GM19467 (cell line): ENCODE measurements around the gene ZNF692.
A peak's percentile ranks its signal among the peaks of the same experiment; 100 is the strongest.

ENCODE experiments used
- ATAC-seq: cut with Tn5 transposase; IDR thresholded peaks from one replicate; pipeline ENCODE4 v1.9.1; 2021; ENCODE audit warnings: mild to moderate bottlenecking, moderate library complexity; ENCODE audit not compliant: unreplicated experiment

Gene ZNF692

GRCh38 chr1:248828845-248829244, 30.0 kb downstream of the ZNF692 start:
- ATAC-seq = no peak

DNA sequence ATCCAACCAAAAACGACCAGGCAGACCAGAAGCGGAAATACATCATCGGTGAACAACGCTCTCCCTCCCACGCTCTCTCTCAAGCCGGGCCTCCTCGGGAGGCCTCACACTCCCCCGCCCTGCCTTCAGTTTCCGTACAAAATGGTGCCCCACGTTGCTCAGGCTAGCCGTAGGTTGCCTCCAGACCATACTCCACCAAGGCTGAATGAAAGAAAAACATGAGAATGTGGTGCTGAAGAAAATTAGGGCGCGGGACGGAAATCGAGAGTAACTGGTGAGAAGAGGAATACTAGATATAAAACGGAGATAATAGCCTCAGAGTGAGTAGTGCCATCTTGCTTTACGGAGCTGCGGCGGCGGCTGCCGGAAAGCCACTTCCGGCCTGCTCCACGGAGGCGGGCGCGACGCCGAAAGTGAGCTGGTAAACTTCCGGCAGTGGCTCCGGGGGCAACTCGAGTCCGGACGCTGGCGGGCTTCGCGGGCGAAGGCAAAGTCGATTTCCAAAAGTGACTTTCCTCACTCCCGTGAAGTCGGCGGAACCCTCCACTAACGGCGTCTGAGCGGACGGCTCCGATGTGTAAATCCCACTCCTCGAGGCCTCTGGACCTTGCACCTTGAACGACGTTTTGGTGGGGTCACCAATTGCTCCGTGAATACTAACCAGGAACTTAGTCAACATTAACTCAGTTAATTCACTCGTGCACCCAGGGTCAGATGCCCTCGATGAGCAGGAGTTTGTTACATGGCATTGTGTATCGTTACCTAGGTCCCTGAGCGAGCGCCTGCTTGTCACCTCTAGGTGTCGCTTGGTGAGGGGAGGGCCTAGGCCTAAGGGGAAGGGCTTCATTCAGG, 32.8 kb downstream of the ZNF692 start, which contains the start of gene SH3BP5L:
TSS of gene SH3BP5L (minus strand) at position 7 of the 852 bp plus-strand sequence. CDS start 980 bp downstream, outside the sequence.
- ATAC-seq = peak; percentile 95

- no peak for ATAC-seq
These were observed 33.3 kb downstream of the ZNF692 start for GRCh38 chr1:248825573-248825908.

- no peak for ATAC-seq
These were observed 33.7 kb downstream of the ZNF692 start for GRCh38 chr1:248825136-248825535.

GRCh38 chr1:248824701-248825100, 34.2 kb downstream of the ZNF692 start:
- ATAC-seq = no peak

GRCh38 chr1:248824301-248824700, 34.6 kb downstream of the ZNF692 start:
- ATAC-seq = no peak

DNA sequence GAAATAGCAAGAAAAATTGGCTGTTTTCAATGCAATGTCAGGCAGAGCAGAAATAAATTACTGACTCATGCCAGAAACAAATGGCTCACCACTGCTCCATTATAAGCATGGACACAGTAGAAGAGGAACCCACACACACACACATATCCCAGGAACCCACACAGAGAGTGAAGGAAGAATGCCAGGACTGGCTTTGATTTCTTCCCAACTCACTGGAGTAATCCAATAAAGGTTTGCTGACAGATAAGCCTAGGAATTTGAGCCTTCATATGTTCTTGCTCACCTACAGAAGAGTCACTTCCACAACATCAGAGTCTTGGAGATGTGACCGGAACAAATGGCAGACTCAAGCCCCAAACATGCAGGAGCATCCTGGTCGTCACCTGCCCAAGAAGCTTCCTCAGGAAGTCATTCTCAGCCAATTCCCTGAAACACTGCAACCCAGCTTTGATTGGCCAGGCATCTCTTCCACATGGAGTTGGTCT, 35.3 kb downstream of the ZNF692 start:
- no peak for ATAC-seq

DNA sequence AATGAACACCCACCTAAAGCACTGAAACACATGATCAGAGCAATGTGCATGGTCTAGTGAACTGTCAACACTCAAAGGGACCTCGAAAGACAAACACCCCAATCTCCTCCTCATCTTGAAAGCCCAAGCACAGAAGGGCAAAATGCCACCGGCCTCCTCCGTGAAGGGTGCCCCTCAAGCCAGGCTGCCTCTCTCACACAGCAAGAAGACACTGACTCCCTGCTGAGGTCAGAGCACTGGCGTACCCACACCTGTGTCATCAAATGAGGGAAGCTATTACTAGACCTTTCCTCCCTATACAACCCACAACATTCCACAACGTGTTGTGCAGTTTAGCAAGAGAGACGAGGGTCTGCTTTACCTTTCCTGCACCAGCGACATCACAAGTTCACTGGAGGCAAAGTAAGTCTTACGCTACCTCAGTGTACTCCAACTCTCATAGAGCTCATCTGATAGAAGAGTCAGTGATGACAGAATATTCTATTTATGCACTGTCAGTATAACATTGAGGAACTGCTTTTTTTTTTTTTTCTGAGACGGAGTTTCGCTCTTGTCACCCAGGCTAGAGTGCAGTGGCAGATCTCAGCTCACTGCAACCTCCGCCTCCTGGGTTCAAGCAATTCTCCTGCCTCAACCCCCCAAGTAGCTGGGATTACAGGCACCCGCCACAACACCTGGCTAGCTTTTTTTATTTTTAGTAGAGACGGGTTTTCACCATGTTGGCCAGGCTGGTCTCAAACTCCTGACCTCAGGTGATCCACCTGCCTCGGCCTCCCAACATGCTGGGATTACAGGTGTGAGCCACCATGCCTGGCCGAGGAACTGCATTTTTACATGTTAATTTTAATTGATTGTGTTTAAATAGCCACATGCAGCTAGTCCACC, 36.5 kb downstream of the ZNF692 start:
- no peak for ATAC-seq

DNA sequence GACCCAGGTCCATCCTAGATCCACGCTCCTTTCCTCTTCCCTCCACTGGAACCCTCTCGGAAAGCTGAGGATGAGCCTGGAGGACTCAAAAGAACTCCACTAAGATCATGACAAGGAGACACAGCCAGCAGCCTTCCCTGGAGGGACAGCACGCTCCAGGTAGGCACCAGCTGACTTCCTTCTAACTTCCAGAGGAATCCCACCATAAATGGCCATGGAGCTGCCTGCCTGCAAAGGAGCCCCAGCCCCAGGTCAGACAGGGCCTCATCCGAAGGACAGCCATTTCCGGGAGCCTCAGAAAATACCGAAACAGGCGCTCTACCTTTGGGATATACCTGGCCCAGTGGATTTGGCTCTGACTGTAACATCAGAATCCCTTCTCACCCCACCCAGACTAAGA, 37.2 kb downstream of the ZNF692 start:
- no peak for ATAC-seq

DNA sequence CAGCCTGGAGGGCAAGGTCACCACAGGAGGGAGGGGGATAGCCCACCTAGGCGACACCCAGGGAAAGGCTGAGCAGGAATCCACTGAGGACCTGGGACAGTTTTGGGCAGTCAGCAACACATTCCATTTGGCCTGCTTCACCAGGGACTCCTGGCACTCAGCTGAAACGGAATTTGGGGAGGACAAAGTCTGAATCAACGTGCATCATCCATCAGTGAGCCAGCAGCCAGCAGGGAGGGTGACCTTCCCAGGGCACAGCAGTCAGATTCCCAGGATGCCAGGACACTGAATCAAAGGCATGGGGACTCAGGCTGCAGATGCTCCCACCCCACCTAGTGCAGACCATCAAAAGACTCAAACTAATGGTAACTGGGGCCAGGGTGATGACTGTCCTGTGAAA, 37.8 kb downstream of the ZNF692 start:
- no peak for ATAC-seq

DNA sequence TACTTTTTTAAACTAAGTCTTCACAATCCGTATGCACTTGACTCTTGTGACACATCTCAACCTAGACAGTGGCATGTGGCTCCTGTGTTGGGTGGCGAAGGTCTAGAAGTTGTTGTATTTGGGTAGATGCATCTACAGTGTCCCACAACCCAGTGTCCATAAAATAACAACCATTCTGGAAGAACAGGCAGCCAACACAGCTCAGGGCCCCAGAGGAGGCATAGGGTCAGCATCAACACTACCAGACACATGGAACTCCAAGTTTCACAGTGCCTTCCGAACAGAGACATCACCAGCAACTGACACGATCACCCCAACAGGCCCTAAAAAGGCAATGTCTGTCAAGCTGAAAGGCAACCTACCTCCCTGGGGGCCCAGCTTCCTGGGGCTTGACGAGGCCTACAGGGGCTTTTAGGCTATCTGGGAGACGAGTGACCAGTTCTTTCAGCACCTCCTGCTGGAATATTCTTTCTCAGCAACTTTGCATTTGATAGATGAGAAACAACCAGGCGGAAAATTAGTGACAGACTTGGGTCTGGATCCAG, 38.8 kb downstream of the ZNF692 start:
- no peak for ATAC-seq

DNA sequence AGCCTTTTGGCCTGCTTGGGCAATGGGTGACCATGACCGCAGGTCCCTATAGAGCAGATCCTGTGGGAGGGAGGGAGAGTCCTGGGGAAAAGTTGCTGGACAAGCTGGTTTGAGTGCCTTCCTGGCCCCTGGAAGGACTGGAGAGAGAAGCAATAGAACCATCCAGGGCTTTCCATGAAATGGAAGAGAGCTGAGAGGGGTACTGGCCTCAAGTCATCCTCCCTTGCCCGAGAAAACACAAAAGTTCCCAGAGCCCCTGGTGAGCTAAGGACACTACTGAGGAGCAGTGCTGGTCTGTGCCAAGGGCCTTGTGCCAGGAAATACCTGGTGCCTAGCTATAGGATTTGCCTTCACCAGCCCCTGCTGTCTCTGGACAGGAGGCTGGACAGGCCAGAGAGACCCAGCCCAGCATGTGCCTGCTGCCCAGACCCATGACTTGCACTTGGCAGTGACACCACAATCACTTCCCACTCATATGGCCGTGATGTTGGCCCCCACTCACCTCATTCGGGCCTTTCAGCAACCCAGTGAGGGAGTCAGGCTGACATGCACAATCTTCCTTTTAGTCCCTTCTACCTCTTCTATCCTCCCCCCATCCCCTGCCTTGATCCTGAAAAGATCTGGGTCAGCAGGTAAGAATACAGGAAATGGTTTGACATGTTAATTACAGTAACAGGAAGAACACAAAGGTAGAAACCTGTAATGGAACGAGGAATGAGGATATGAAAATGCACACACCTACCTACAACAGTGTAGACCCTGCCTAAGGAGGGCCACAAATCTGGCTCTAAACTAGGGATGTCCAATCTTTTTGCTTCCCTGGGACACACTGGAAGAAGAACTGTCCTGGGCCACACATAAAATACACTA, 40.1 kb downstream of the ZNF692 start:
- ATAC-seq = no peak

DNA sequence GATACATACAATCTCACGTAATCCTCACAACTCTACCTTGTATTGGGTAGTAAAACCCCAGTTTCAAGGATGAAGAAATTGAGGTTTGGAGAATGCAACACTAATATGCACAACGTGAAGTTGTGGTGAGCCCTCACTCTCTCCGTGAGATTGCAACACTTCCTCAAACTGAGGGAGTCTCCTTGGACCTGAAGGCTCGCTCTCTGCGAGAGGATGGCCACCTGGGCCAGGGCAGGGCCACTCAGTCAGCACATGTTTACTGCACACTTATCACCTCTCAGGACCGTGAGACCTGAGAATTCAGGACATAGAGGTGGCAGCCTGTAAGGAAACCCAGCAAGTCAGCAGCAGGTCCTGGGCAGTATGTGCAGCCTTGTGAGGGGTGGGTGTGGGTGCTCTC, 41.8 kb downstream of the ZNF692 start:
- ATAC-seq = no peak

GRCh38 chr1:248816042-248816851, 42.6 kb downstream of the ZNF692 start:
- ATAC-seq = no peak

GRCh38 chr1:248815407-248816034, 43.4 kb downstream of the ZNF692 start:
- ATAC-seq = no peak

- ATAC-seq = no peak
These were observed 44.5 kb downstream of the ZNF692 start for GRCh38 chr1:248814351-248814750.

GRCh38 chr1:248813546-248813945, 45.3 kb downstream of the ZNF692 start:
- no peak for ATAC-seq

DNA sequence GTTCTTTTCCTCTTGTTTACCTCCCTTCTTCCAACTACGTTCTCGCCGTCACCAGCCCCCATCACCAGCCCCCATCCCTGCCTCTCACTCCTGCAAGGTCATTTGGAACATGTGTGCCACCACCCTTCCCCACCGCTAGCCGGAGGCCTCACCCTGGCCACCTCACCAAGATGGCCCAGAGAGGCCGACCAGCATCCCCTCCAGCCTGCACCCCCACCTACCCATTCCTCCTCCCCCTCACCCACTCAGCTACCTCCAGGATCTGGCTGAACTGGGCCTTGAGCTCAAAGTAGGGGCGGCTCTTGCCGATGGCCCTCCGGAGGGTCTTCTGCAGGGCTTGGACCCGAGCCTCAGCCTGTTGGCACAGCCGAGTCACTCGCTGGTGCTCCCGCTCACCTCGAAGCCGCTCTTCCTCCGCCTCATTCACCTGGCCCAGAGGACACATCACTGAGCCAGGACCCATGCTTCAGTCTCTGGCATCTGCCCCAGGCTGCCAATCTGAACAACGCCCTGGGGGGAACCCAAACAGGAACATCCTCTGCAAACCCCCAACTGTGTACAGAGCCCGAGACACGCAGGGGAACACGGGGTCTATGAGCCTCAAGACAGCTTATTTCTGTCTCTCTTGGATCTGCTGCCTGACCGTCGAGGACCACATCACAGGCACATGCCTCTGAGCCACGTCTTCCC, 46.0 kb downstream of the ZNF692 start:
- no peak for ATAC-seq
